GM23338 (cell line): ENCODE results near the gene TMPRSS5. TPM values are rescaled to one million over a fixed set of nuclear protein-coding genes. Genes with fewer than 3 reads are reported as not detected.

Experiments used
- ATAC-seq: fragments of 200-7000 bp; cut with Tn5 transposase; 3 replicates; pipeline ENCODE4 v1.9.1; 2020
- DNase-seq: peaks from one replicate; pipeline ENCODE4 v3.0.0-alpha.2; 2015; ENCODE audit warnings: low spot score
- H2AFZ ChIP-seq: fragments of 200-600 bp; sonication (generic); 2 replicates; pipeline ENCODE4 v1.8.0; 2016; ENCODE audit warnings: antibody characterized with exemption, mild to moderate bottlenecking, moderate library complexity
- H3F3A ChIP-seq: fragments of 200-600 bp; sonication (generic); replicated peaks from 2 replicates; pipeline ENCODE4 v1.8.0; 2017; ENCODE audit warnings: antibody characterized with exemption, mixed run types, low read depth
- H3K27ac ChIP-seq: fragments of 200-600 bp; sonication (generic); 2 replicates; pipeline ENCODE4 v1.6.1; 2016; ENCODE audit warnings: low read depth
- H3K27me3 ChIP-seq: fragments of 200-600 bp; sonication (generic); 2 replicates; pipeline ENCODE4 v1.8.0; 2016; ENCODE audit warnings: mild to moderate bottlenecking, mixed run types, moderate library complexity; ENCODE audit not compliant: insufficient read depth
- H3K36me3 ChIP-seq: fragments of 200-600 bp; sonication (generic); 2 replicates; pipeline ENCODE4 v1.8.0; 2016; ENCODE audit warnings: mild to moderate bottlenecking; ENCODE audit not compliant: insufficient read depth
- H3K4me1 ChIP-seq: fragments of 200-600 bp; sonication (generic); 2 replicates; pipeline ENCODE4 v1.8.0; 2016; ENCODE audit warnings: mild to moderate bottlenecking, moderate library complexity; ENCODE audit not compliant: insufficient read depth
- H3K4me2 ChIP-seq: fragments of 200-600 bp; sonication (generic); 2 replicates; pipeline ENCODE4 v1.7.1; 2017; ENCODE audit warnings: mixed run types
- H3K4me3 ChIP-seq: fragments of 200-600 bp; sonication (generic); 2 replicates; pipeline ENCODE4 v1.6.1; 2016; ENCODE audit warnings: mixed run types
- H3K79me2 ChIP-seq: fragments of 200-600 bp; sonication (generic); replicated peaks from 2 replicates; pipeline ENCODE4 v1.8.0; 2017; ENCODE audit warnings: mild to moderate bottlenecking; ENCODE audit not compliant: insufficient read depth
- H3K9me2 ChIP-seq: fragments of 200-600 bp; sonication (generic); 2 replicates; pipeline ENCODE4 v1.8.0; 2017; ENCODE audit not compliant: insufficient read depth
- H4K20me1 ChIP-seq: fragments of 200-600 bp; sonication (generic); replicated peaks from 2 replicates; pipeline ENCODE4 v1.8.0; 2017; ENCODE audit warnings: mild to moderate bottlenecking; ENCODE audit not compliant: insufficient read depth
- H3K27ac Mint-ChIP-seq: 2 replicates; pipeline ENCODE4 v1.8.0; 2020; ENCODE audit warnings: inconsistent platforms, mild to moderate bottlenecking, moderate library complexity, mixed read lengths
- H3K27me3 Mint-ChIP-seq: 3 replicates; pipeline ENCODE4 v1.8.0; 2022; ENCODE audit warnings: low read depth, mild to moderate bottlenecking, moderate library complexity, mixed read lengths, inconsistent platforms; ENCODE audit not compliant: insufficient read depth, poor library complexity
- H3K36me3 Mint-ChIP-seq: 3 replicates; pipeline ENCODE4 v1.8.0; 2021; ENCODE audit warnings: low read depth, mild to moderate bottlenecking, inconsistent platforms, moderate library complexity, mixed read lengths
- H3K4me1 Mint-ChIP-seq: 3 replicates; pipeline ENCODE4 v1.8.0; 2020; ENCODE audit warnings: mild to moderate bottlenecking, inconsistent platforms, mixed read lengths
- H3K4me3 Mint-ChIP-seq: 3 replicates; pipeline ENCODE4 v1.8.0; 2021; ENCODE audit warnings: moderate library complexity, mild to moderate bottlenecking, inconsistent platforms, mixed read lengths
- H3K9me3 Mint-ChIP-seq: 3 replicates; pipeline ENCODE4 v1.8.0; 2020; ENCODE audit warnings: moderate library complexity, mild to moderate bottlenecking, inconsistent platforms, mixed read lengths
- CREB1 ChIP-seq: fragments of 250-450 bp; sonication (Bioruptor Pico); IDR thresholded peaks from 2 replicates; pipeline ENCODE4 v1.5.0; 2020; ENCODE audit warnings: low read depth, mild to moderate bottlenecking, moderate library complexity
- ETS1 ChIP-seq: IDR thresholded peaks from 2 replicates; pipeline ENCODE4 v1.6.1; 2016; ENCODE audit warnings: antibody characterized with exemption
- EZH2 ChIP-seq: fragments of 200-600 bp; sonication (generic); IDR thresholded peaks from one replicate; pipeline ENCODE4 v1.8.0; 2017; ENCODE audit warnings: antibody characterized with exemption, mild to moderate bottlenecking, low read depth; ENCODE audit not compliant: unreplicated experiment
- JUNB ChIP-seq: IDR thresholded peaks from one replicate; pipeline ENCODE4 v1.6.1; 2016; ENCODE audit warnings: antibody characterized with exemption; ENCODE audit not compliant: unreplicated experiment
- NANOG ChIP-seq: IDR thresholded peaks from 2 replicates; pipeline ENCODE4 v1.6.1; 2016; ENCODE audit warnings: antibody characterized with exemption, borderline replicate concordance
- POLR2AphosphoS5 ChIP-seq: IDR thresholded peaks from 2 replicates; pipeline ENCODE4 v1.6.1; 2016; ENCODE audit warnings: antibody characterized with exemption, low read depth
- REST ChIP-seq: IDR thresholded peaks from one replicate; pipeline ENCODE4 v1.6.1; 2018; ENCODE audit warnings: antibody characterized with exemption; ENCODE audit not compliant: unreplicated experiment
- ZNF114 ChIP-seq: fragments of 250-450 bp; sonication (Bioruptor Pico); IDR thresholded peaks from 2 replicates; pipeline ENCODE4 v1.5.0; 2020; ENCODE audit warnings: mild to moderate bottlenecking, moderate library complexity
- ZNF462 ChIP-seq: fragments of 250-450 bp; sonication (Bioruptor Pico); IDR thresholded peaks from 2 replicates; pipeline ENCODE4 v1.5.0; 2020; ENCODE audit warnings: mild to moderate bottlenecking, moderate library complexity
- polyA plus RNA-seq: library from polyadenylated mRNA; unstranded; fragments of >200 nt; fragmentation: Nextera tagmentation; extraction: Ambion mirVana; gene quantifications from 2 replicates; pipeline ENCODE4 v1.2.1, GENCODE V29; 2016
- total RNA-seq: library from RNA; depleted of rRNA; stranded (reverse); fragments of >200 nt; shearing (Covaris generic); gene quantifications from 2 replicates; pipeline ENCODE4 v1.2.3, GENCODE V29; 2014

Gene TMPRSS5
- total and polyA plus RNA-seq, 2 experiments from 2014 or later: not detected

- TF ChIP-seq ZNF462 (CRISPR knock-in tag): no peak
These were observed 4.6 kb downstream of the TMPRSS5 start (continued) for GRCh38 chr11:113701491-113701890.

GRCh38 chr11:113698515-113698914 lies 7.6 kb downstream of the TMPRSS5 start:
- TF ChIP-seq POLR2AphosphoS5: no peak
- no peak for TF ChIP-seq CREB1 (CRISPR knock-in tag)
- Mint-ChIP-seq H3K27ac (no peak overlapping the region), H3K9me3 (peaks cover 7% of the 10 kb centered on the region; the same call in 1 of the 3 replicates), H3K4me3 (no peak overlapping the region), H3K27me3 (peaks cover 9% of the 10 kb centered on the region), H3K4me1 (no peaks in the 10 kb centered on the region; the same call in 2 of the 3 replicates), H3K36me3 (peaks cover 3% of the 10 kb centered on the region)
- no peak overlapping the region for H3K4me3 ChIP-seq
- H2AFZ ChIP-seq: no peak overlapping the region
- no peaks in the 10 kb centered on the region for H3F3A ChIP-seq
- H4K20me1 ChIP-seq: no peaks in the 10 kb centered on the region
- DNase-seq (no peak), ATAC-seq (no peak)
- H3K79me2 ChIP-seq: no peaks in the 10 kb centered on the region
- 0 out of 2 replicates have a peak, but pooled peaks cover 6% of the 10 kb centered on the region for H3K9me2 ChIP-seq
- H3K27me3 ChIP-seq: no peaks in the 10 kb centered on the region
- no peak overlapping the region for H3K4me2 ChIP-seq
- H3K4me1 ChIP-seq: no peaks in the 10 kb centered on the region
- H3K27ac ChIP-seq: no peak overlapping the region
- H3K36me3 ChIP-seq: no peaks in the 10 kb centered on the region

- no peak for DNase-seq
- Histone ChIP-seq H3K79me2 (no peaks in the 10 kb centered on the region), H3F3A (no peaks in the 10 kb centered on the region), H3K4me3 (no peak overlapping the region), H3K4me2 (no peak overlapping the region), H3K27ac (no peak overlapping the region), H3K36me3 (no peaks in the 10 kb centered on the region), H3K4me1 (no peaks in the 10 kb centered on the region), H4K20me1 (no peaks in the 10 kb centered on the region), H3K9me2 (0 out of 2 replicates have a peak, but pooled peaks cover 3% of the 10 kb centered on the region), H3K27me3 (no peaks in the 10 kb centered on the region), H2AFZ (no peak overlapping the region)
- Mint-ChIP-seq H3K4me3 (no peak overlapping the region), H3K27me3 (peaks cover 9% of the 10 kb centered on the region), H3K27ac (no peak overlapping the region), H3K9me3 (peaks cover 7% of the 10 kb centered on the region; the same call in 1 of the 3 replicates), H3K36me3 (peaks cover 3% of the 10 kb centered on the region; the same call in 2 of the 3 replicates), H3K4me1 (no peaks in the 10 kb centered on the region; the same call in 2 of the 3 replicates)
- ATAC-seq: no peak
- TF ChIP-seq JUNB (no peak), CREB1 (CRISPR knock-in tag) (no peak), ETS1 (no peak), EZH2 (no peak), ZNF114 (CRISPR knock-in tag) (no peak), REST (no peak), NANOG (no peak), POLR2AphosphoS5 (no peak)
These were observed 8.2 kb downstream of the TMPRSS5 start for GRCh38 chr11:113697756-113698407.
